ENCODE results near the gene SEC14L6. TPM values are rescaled to one million over a fixed set of nuclear protein-coding genes. Genes with fewer than 3 reads are reported as not detected.

The SEC14L6 gene
- total RNA-seq, 6 experiments from 2014 or later, result 0.06 to 0.39 (median 0.12) TPM; not detected in 1

DNA sequence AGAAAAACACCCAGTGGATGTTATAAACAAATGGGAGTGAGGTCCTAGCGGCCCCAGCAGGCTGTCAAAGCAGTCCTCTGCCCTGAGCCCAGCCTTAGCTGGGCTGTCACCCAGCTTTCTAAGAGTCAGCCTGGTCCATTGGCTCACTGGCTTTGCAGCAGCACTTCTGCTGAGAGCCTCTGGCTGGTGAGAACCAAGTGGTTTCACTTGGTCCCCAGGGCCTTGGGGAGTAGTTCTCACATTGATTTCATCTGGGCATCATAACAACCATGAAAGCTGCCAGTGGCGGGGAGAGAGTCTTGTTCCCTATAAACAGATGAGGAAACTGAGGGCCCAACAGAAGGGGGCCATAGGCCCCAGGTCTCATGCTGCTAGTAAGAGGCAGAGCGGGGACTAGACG, 11.4 kb downstream of the SEC14L6 start:
- H3K9me3 ChIP-seq, result no peaks in the 10 kb centered on the region
- no peaks in the 10 kb centered on the region for H3K27me3 ChIP-seq
- WGBS (ENCODE audit: insufficient coverage, low coverage, low lambda C conversion rate, missing lambda C conversion rate), result 67% methylated on average over 1 of the region's 4 CpGs
- H3K27ac ChIP-seq, result no peak overlapping the region
- H3K4me3 ChIP-seq, result no peak overlapping the region
- intact Hi-C loops (cut with DNase I), result no loop called here
- no peak for ATAC-seq
- no peaks in the 10 kb centered on the region for H3K4me1 ChIP-seq
- DNase-seq, result no peak
- no peak for TF ChIP-seq POLR2A (IDR thresholded peaks at IDR 0.05)
- TF ChIP-seq, protein P1, sequence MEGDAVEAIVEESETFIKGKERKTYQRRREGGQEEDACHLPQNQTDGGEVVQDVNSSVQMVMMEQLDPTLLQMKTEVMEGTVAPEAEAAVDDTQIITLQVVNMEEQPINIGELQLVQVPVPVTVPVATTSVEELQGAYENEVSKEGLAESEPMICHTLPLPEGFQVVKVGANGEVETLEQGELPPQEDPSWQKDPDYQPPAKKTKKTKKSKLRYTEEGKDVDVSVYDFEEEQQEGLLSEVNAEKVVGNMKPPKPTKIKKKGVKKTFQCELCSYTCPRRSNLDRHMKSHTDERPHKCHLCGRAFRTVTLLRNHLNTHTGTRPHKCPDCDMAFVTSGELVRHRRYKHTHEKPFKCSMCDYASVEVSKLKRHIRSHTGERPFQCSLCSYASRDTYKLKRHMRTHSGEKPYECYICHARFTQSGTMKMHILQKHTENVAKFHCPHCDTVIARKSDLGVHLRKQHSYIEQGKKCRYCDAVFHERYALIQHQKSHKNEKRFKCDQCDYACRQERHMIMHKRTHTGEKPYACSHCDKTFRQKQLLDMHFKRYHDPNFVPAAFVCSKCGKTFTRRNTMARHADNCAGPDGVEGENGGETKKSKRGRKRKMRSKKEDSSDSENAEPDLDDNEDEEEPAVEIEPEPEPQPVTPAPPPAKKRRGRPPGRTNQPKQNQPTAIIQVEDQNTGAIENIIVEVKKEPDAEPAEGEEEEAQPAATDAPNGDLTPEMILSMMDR (IDR thresholded peaks at IDR 0.05), result no peak
- H3K36me3 ChIP-seq, result no peaks in the 10 kb centered on the region

DNA sequence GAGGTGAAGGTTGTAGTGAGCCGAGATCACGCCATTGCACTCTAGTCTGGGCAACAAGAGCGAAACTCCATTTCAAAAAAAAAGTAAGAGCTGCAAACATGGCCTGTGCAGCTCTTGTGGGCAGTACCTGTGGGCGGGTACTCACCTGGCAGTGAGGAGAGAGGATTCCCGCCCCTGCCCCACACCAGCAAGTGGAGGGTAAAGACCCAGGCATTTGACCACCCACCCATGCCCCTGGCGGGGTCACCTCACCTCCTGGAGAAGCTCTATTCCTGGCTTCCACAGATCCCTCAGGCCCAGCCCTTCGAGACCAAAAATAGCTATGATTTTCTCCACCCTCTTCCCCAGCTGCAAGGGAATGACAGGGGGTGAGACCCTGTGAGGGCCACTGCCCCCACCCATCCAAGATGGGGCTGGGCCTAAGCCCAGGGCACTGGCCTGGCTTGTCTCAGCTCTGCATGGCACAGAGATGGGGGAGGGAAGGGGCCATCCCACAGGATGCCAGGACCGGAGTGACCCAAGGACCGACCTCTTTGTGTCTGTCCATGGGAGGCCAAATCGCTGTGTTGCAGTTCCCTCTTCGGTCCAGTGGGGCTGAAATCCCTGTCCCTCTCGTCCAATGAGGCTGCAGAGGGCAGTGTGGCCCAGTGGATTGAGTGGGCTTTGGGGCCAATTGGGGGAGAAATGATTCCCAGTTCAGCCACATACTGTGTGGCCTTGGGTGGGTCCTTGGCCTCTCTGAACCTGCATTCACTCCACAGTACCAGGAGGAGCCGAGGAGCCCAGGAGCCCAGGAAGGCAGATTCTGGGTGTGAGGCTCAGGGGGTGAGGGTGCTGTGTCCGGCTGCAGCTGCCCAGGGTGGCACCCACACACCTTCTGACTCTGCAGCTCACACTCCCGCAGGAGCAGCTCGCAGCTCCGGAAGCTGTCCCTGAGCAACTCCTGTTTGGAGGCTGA, 14.6 kb downstream of the SEC14L6 start:
- Histone ChIP-seq H3K4me1 (no peaks in the 10 kb centered on the region), H3K4me3 (no peak overlapping the region), H3K27ac (no peak overlapping the region), H3K27me3 (no peaks in the 10 kb centered on the region), H3K9me3 (no peaks in the 10 kb centered on the region), H3K36me3 (no peaks in the 10 kb centered on the region)
- WGBS (ENCODE audit: insufficient coverage, low coverage, low lambda C conversion rate, missing lambda C conversion rate), result 80% methylated on average over 1 of the region's 17 CpGs
- no peak for DNase-seq
- TF ChIP-seq POLR2A (IDR thresholded peaks at IDR 0.05), result no peak
- TF ChIP-seq, protein P1 (IDR thresholded peaks at IDR 0.05), result no peak
- ATAC-seq, result peak in 1 of 4 donors; percentile 25
- intact Hi-C loops (cut with DNase I), result no loop called here

DNA sequence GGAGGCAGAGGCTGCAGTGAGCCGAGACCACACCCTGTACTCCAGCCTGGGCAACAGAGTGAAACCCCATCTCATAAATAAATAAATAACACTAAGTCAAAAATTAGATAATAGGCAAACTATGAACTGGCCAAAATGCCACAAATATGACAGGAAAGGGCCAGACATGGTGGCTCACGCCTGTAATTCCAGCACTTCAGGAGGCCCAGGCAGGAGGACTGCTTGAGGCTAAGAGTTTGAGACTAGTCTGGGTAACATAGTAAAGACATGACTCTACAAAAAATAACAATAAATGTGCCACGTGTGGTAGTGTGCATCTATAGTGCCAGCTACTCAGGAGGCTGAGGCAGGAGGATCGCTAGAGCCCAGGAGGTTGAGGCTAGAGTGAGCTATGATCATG, 19.9 kb downstream of the SEC14L6 start:
- TF ChIP-seq, protein P1 (IDR thresholded peaks at IDR 0.05), result no peak
- TF ChIP-seq POLR2A (IDR thresholded peaks at IDR 0.05), result no peak
- no peak overlapping the region for H3K4me3 ChIP-seq
- DNase-seq, result no peak
- no peak overlapping the region for H3K27ac ChIP-seq
- no peaks in the 10 kb centered on the region for H3K9me3 ChIP-seq
- no peaks in the 10 kb centered on the region for H3K27me3 ChIP-seq
- H3K36me3 ChIP-seq, result no peaks in the 10 kb centered on the region
- intact Hi-C loops (cut with DNase I), result no loop called here
- no peak for ATAC-seq
- WGBS (ENCODE audit: insufficient coverage, low coverage, low lambda C conversion rate, missing lambda C conversion rate), result 80% methylated on average over 4 of the region's 4 CpGs
- no peaks in the 10 kb centered on the region for H3K4me1 ChIP-seq

DNA sequence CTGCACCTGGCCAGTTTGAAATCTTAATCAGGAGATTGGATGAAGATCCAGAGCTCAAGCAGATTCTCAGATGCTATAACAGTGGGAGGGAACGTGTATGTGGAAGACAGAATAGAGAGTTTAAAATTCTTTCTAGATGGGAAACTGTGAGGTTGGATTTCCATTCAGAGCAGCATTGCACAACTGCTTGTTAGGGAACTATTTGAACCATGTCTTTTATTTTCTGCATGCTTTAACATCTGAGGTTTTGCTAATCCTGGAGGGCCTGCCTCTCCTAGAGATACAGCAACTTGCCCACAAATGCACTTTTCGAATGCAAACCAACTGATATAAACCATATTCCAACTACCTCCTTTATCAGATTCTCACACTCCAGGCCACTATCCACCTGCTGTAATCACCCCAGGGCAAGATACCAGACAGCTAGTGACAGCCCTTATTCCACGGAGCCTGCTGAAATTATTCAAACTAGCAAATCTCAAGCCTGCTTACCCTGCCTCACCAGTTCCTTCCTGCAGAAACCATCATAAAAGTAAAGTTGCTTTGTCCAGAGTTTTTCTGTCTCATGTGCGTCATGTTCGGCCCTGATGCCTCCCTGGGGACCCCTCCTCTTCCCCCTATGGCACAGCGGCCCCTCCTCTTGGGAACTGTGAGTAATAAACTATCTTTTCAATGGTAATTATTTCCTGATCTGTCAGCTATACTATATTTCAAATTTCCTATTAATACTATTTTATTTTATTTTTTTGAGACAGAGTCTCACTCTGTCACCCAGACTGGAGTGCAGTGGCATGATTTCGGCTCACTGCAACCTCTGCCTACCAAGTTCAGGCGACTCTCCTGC, 22.7 kb downstream of the SEC14L6 start:
- no peak for ATAC-seq
- Histone ChIP-seq H3K9me3 (no peaks in the 10 kb centered on the region), H3K27ac (no peak overlapping the region), H3K4me1 (no peaks in the 10 kb centered on the region), H3K27me3 (no peaks in the 10 kb centered on the region), H3K36me3 (no peaks in the 10 kb centered on the region), H3K4me3 (no peak overlapping the region)
- intact Hi-C loops (cut with DNase I), result no loop called here
- TF ChIP-seq POLR2A (IDR thresholded peaks at IDR 0.05), result no peak
- TF ChIP-seq, protein P1 (IDR thresholded peaks at IDR 0.05), result no peak
- WGBS (ENCODE audit: insufficient coverage, low coverage, low lambda C conversion rate, missing lambda C conversion rate), result 71% methylated on average over 8 of the region's 8 CpGs
- DNase-seq, result no peak
